Astrocyte (in vitro differentiated cells and primary cell): ENCODE measurements around the gene RNASEL. TPM values are rescaled to one million over a fixed set of nuclear protein-coding genes. Genes with fewer than 3 reads are reported as not detected.

Source experiments
- DNase-seq: peaks from one replicate; pipeline ENCODE4 v3.0.0-alpha.2; 2010; ENCODE audit warnings: low read depth
- FAIRE-seq: peaks from 2 replicates; lab custom pipeline; 2011; peaks lifted over from hg19 to GRCh38; lab: Jason Lieb, UNC
- H2AFZ ChIP-seq: 2 replicates; pipeline ENCODE4 v1.6.0; 2012; ENCODE audit warnings: low read depth, low read length, inconsistent platforms
- H3K27ac ChIP-seq: 2 replicates; pipeline ENCODE4 v1.5.1; 2011; ENCODE audit warnings: low read depth, low read length, inconsistent platforms
- H3K27me3 ChIP-seq: 2 replicates; pipeline ENCODE4 v1.6.0; 2011; ENCODE audit warnings: low read length, inconsistent platforms; ENCODE audit not compliant: insufficient read depth
- H3K36me3 ChIP-seq: 2 replicates; pipeline ENCODE4 v1.5.1; 2011; ENCODE audit warnings: low read length, inconsistent platforms; ENCODE audit not compliant: insufficient read depth
- H3K4me1 ChIP-seq: 2 replicates; pipeline ENCODE4 v1.5.1; 2011; ENCODE audit warnings: low read length, inconsistent platforms; ENCODE audit not compliant: insufficient read depth
- H3K4me2 ChIP-seq: 2 replicates; pipeline ENCODE4 v1.6.0; 2012; ENCODE audit warnings: low read length, inconsistent platforms
- H3K4me3 ChIP-seq: 2 replicates; pipeline ENCODE4 v1.5.1; 2011; ENCODE audit warnings: low read depth, mild to moderate bottlenecking, low read length, inconsistent platforms; ENCODE audit not compliant: insufficient read depth
- H3K79me2 ChIP-seq: 2 replicates; pipeline ENCODE4 v1.6.0; 2012; ENCODE audit warnings: mild to moderate bottlenecking, low read length, inconsistent platforms; ENCODE audit not compliant: insufficient read depth
- H3K9ac ChIP-seq: 2 replicates; pipeline ENCODE4 v1.6.0; 2012; ENCODE audit warnings: mild to moderate bottlenecking, low read length, inconsistent platforms
- H3K9me3 ChIP-seq: 2 replicates; pipeline ENCODE4 v1.5.1; 2012; ENCODE audit warnings: low read depth, mild to moderate bottlenecking, low read length, inconsistent platforms; ENCODE audit not compliant: insufficient read depth
- H4K20me1 ChIP-seq: 2 replicates; pipeline ENCODE4 v1.6.0; 2012; ENCODE audit warnings: low read length, inconsistent platforms; ENCODE audit not compliant: insufficient read depth
- H3K27ac Mint-ChIP-seq: one replicate; pipeline ENCODE4 v1.8.0; 2021; ENCODE audit warnings: mild to moderate bottlenecking, mixed read lengths; ENCODE audit not compliant: unreplicated experiment
- H3K27me3 Mint-ChIP-seq: one replicate; pipeline ENCODE4 v1.8.0; 2021; ENCODE audit warnings: low read depth, mixed read lengths; ENCODE audit not compliant: unreplicated experiment
- H3K36me3 Mint-ChIP-seq: one replicate; pipeline ENCODE4 v1.8.0; 2021; ENCODE audit warnings: low read depth, mixed read lengths; ENCODE audit not compliant: unreplicated experiment
- H3K4me1 Mint-ChIP-seq: one replicate; pipeline ENCODE4 v1.8.0; 2021; ENCODE audit warnings: low read depth, mixed read lengths; ENCODE audit not compliant: unreplicated experiment
- H3K4me3 Mint-ChIP-seq: one replicate; pipeline ENCODE4 v1.8.0; 2021; ENCODE audit warnings: mild to moderate bottlenecking, moderate library complexity, mixed read lengths; ENCODE audit not compliant: unreplicated experiment
- H3K9me3 Mint-ChIP-seq: one replicate; pipeline ENCODE4 v1.8.0; 2021; ENCODE audit warnings: mild to moderate bottlenecking, mixed read lengths; ENCODE audit not compliant: unreplicated experiment
- CTCF ChIP-seq: IDR thresholded peaks from 2 replicates; pipeline ENCODE4 v1.5.1; 2011; ENCODE audit warnings: low read depth, mild to moderate bottlenecking, inconsistent platforms, low read length, moderate library complexity; ENCODE audit not compliant: insufficient read depth
- EZH2 ChIP-seq: IDR thresholded peaks from 2 replicates; pipeline ENCODE4 v1.6.1; 2012; ENCODE audit warnings: mild to moderate bottlenecking, low read length, inconsistent platforms; ENCODE audit not compliant: insufficient read depth
- total RNA-seq: library from RNA; stranded (reverse); gene quantifications from 2 replicates; pipeline ENCODE4 v1.2.1, GENCODE V29; 2021

The RNASEL gene
- total RNA-seq, 1 donor from 2014 or later: 1.8 TPM

GRCh38 chr1:182560392-182560984, 28.6 kb downstream of the RNASEL start:
- no peak overlapping the region for H3K27ac ChIP-seq
- H3K4me1 ChIP-seq: no peaks in the 10 kb centered on the region
- H3K27me3 ChIP-seq: no peaks in the 10 kb centered on the region
- Mint-ChIP-seq H3K27ac (no peak overlapping the region), H3K4me3 (no peak overlapping the region), H3K27me3 (peaks cover 9% of the 10 kb centered on the region), H3K4me1 (peaks cover 8% of the 10 kb centered on the region), H3K9me3 (peaks cover 3% of the 10 kb centered on the region), H3K36me3 (no peaks in the 10 kb centered on the region)
- no peak overlapping the region for H3K4me3 ChIP-seq
- TF ChIP-seq EZH2: no peak
- no peak for TF ChIP-seq CTCF
- no peak overlapping the region for H2AFZ ChIP-seq
- no peaks in the 10 kb centered on the region for H4K20me1 ChIP-seq
- no peak overlapping the region for H3K9ac ChIP-seq
- FAIRE-seq (no peak), DNase-seq (no peak)
- no peaks in the 10 kb centered on the region for H3K36me3 ChIP-seq
- H3K9me3 ChIP-seq: no peaks in the 10 kb centered on the region
- no peak overlapping the region for H3K4me2 ChIP-seq
- H3K79me2 ChIP-seq: no peaks in the 10 kb centered on the region

- TF ChIP-seq EZH2 (no peak), CTCF (no peak)
Measured at GRCh38 chr1:182556279-182556678, 32.8 kb downstream of the RNASEL start.

GRCh38 chr1:182555493-182555892, 33.6 kb downstream of the RNASEL start:
- H3K9me3 ChIP-seq: no peaks in the 10 kb centered on the region
- H4K20me1 ChIP-seq: no peaks in the 10 kb centered on the region
- H3K36me3 Mint-ChIP-seq: no peaks in the 10 kb centered on the region
- H3K9ac ChIP-seq: no peak overlapping the region
- no peak overlapping the region for H3K27ac ChIP-seq
- H3K4me1 Mint-ChIP-seq: peaks cover 6% of the 10 kb centered on the region
- H3K27me3 ChIP-seq: no peaks in the 10 kb centered on the region
- TF ChIP-seq CTCF (no peak), EZH2 (no peak)
- H3K9me3 Mint-ChIP-seq: peaks cover 8% of the 10 kb centered on the region
- no peak overlapping the region for H3K4me2 ChIP-seq
- H2AFZ ChIP-seq: no peak overlapping the region
- peaks cover 7% of the 10 kb centered on the region for H3K27me3 Mint-ChIP-seq
- no peaks in the 10 kb centered on the region for H3K4me1 ChIP-seq
- FAIRE-seq (no peak), DNase-seq (no peak)
- H3K4me3 Mint-ChIP-seq: no peak overlapping the region
- H3K79me2 ChIP-seq: no peaks in the 10 kb centered on the region
- no peaks in the 10 kb centered on the region for H3K36me3 ChIP-seq
- H3K27ac Mint-ChIP-seq: no peak overlapping the region
- no peak overlapping the region for H3K4me3 ChIP-seq

More at GRCh38 chr1:182556279-182556678, 32.8 kb downstream of the RNASEL start:
- H3K9me3 Mint-ChIP-seq: peaks cover 9% of the 10 kb centered on the region
- no peaks in the 10 kb centered on the region for H3K36me3 Mint-ChIP-seq
- H3K27me3 ChIP-seq: no peaks in the 10 kb centered on the region
- H2AFZ ChIP-seq: no peak overlapping the region
- H3K9me3 ChIP-seq: no peaks in the 10 kb centered on the region
- no peaks in the 10 kb centered on the region for H4K20me1 ChIP-seq
- H3K4me3 ChIP-seq: no peak overlapping the region
- H3K36me3 ChIP-seq: no peaks in the 10 kb centered on the region
- no peak overlapping the region for H3K4me2 ChIP-seq
- DNase-seq (no peak), FAIRE-seq (no peak)
- H3K27ac Mint-ChIP-seq: no peak overlapping the region
- no peak overlapping the region for H3K4me3 Mint-ChIP-seq
- H3K79me2 ChIP-seq: no peaks in the 10 kb centered on the region
- H3K4me1 ChIP-seq: no peaks in the 10 kb centered on the region
- H3K9ac ChIP-seq: no peak overlapping the region
- no peak overlapping the region for H3K27ac ChIP-seq
- peaks cover 9% of the 10 kb centered on the region for H3K27me3 Mint-ChIP-seq
- peaks cover 6% of the 10 kb centered on the region for H3K4me1 Mint-ChIP-seq
